NCI-H2081 (cell line): Measurements from ENCODE around the gene AKAP6.

Source experiments
- DNase-seq, 2 experiments: peaks; one replicate each; lab custom pipeline; 2025; lab: John Stamatoyannopoulos, UW

Gene AKAP6

DNA sequence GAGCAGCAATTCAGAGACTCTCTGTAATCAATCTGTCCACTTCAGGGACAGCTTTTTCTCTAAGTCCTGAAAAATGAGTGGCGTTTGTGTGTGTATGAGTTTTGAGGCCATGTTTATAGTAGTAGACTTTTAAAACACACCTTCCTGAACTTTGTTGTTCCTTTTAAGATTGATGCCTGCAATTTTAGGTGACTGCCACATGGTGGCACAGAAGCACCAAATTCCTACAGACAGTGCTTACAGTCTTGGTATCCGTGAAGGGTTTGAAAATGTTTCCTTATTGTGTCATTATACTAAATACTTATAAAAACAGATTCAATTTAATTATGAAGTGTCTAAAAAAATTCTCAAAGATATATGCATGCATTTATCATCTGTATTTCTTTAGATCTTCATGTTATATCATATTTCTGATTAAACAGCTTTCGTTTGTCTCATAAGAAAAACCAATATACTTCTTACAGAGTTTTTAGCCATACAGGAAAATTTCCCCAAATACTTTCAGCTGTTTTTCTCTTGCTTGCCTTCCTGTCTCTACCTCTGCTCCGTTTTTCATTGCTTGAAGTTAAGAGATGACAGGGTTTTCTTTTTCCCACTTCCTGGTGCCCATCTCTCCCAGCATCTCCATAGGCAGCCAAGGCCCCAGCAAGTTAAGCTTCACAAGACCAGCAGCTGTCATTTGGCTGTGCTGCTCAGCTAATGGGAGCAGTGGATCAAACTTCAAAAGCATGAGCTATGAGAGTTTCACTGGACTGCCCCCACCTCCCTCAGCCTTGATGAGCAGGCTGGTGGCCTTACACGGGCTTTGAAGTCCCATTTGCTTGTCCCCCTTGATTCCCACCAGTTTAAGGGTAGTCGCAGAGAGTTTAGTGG lies 259.6 kb downstream of the AKAP6 start:
- peak; percentile 21 to 40 for DNase-seq

DNA sequence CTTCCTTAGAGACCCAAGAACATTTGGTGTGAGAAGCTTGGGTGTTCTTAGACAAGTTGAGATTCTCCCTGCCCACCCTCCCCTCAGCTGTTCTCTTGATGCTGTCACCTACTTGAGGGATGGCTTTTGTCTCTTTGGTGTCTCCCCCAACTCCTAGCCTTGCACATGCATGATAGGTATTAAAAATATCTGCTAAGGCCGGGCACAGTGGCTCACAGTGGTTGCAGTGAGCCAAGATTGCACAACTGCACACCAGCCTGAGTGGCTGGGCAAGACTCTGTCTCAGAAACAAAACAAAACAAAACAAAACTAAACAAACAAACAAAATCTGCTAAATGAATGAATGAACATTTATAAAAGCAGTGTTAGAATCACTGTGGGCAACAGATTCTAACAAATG lies 261.1 kb downstream of the AKAP6 start:
- DNase-seq = no peak

- no peak for DNase-seq
Observed at GRCh38 chr14:32593290-32593942, 264.3 kb downstream of the AKAP6 start.

GRCh38 chr14:32594766-32595165 lies 265.7 kb downstream of the AKAP6 start:
- no peak for DNase-seq

- DNase-seq = no peak
Observed at GRCh38 chr14:32595497-32595896, 266.4 kb downstream of the AKAP6 start.

DNA sequence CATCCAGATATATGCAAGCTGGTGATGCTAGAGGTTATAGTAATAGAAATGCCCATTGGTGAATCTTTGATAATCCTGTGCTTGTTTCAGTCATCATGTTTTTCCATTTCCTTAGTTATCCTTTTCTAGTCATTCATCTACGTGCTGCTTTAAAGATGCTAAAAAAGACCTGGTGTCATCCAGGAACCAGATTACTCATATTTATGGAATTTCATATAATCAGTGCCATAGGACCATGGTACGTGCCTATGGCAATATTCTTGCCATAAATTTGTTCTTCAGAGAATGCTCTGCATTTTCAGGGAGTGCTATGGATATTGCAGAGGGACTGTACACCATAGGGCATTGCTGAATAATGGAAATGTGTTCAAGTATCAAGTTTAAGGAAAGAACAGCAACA lies 267.3 kb downstream of the AKAP6 start:
- DNase-seq = no peak

- no peak for DNase-seq
Observed at GRCh38 chr14:32597771-32598170, 268.7 kb downstream of the AKAP6 start.

GRCh38 chr14:32601069-32601468 lies 272.0 kb downstream of the AKAP6 start:
- peak in 1 of 2 experiments; percentile 15 for DNase-seq

DNA sequence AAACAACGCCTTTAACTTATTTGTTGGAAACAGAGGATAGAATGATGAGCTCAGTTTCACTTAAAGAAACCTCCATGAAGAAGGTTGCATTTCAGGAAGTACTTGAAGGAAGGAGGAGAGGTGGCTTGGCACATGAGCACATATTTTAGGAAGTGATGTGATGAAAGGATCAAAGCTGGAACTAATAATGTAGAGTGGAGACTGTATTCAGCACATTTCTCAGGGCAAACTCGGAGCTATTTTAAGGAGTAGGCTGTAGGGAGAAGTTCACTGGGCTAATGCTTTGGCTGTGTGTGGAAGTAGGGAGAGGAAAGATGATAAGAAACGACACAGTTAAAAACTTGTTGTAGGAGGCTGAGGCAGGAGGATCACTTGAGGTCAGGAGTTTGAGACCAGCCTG lies 272.8 kb downstream of the AKAP6 start:
- DNase-seq = no peak

- no peak for DNase-seq
Observed at GRCh38 chr14:32602699-32603098, 273.6 kb downstream of the AKAP6 start.

DNA sequence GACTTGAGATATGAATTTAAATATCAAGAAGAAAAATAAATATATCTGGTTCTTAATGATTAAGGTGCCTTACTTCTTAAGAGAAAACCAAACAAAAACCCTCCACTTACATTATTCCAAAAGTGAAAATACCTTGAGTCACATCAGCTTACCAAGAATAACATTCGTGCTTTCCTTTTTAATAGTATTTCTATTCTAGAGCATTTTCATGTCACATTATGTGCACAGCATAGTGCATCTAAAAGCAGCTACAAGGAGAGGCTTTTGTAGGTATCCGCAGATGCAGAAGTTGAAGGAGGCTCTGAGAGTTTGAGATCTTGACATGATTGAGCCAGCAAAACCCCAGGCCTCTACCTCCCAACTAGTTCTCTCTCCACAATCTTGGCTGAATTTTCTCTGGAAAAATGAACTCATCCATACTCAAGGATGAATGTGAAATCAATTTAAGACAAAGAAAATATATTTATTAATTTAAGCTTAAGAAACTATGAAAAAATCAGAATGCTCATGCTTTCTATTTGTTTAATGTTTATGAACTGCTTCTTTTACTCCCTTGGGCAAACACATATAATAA lies 275.0 kb downstream of the AKAP6 start:
- no peak for DNase-seq

DNA sequence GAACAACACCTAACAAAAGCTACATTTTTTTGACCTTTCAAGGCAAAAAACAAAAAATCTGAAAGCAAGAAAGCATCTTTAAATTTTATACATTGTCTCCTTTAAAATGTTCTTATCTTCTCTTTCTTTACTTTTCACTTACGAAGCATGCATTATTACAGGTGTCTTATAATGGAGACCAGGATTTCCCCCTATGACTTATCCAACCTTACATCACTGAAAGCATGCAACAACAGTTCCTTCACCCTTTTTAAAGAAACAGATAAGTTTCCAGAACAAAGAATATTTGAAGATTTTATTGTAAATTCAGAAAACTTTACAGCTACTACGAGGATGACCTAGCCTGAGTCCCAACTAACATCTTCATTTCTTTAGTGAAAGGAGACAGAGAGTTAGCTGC lies 277.2 kb downstream of the AKAP6 start:
- no peak for DNase-seq

GRCh38 chr14:32607399-32607798 lies 278.3 kb downstream of the AKAP6 start:
- DNase-seq = no peak

DNA sequence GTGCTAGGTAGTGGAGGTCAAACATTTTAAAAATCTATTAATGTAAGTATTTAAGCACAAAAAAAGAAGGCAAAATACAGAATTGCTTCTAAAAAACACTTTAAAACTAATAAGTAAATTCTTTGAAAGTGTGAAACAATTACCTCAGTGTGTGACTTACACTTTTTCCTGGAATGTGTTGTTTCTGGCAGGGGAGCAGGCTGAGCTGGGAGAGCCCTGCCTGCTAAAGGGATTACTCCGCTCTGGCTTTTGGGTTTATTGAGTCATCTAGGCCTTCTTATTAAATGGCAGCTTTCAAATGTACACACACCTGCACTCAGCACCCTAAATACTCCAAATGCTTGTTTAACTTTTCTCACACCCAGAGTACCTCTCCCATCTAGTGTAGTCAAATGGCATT lies 279.8 kb downstream of the AKAP6 start:
- no peak for DNase-seq

DNA sequence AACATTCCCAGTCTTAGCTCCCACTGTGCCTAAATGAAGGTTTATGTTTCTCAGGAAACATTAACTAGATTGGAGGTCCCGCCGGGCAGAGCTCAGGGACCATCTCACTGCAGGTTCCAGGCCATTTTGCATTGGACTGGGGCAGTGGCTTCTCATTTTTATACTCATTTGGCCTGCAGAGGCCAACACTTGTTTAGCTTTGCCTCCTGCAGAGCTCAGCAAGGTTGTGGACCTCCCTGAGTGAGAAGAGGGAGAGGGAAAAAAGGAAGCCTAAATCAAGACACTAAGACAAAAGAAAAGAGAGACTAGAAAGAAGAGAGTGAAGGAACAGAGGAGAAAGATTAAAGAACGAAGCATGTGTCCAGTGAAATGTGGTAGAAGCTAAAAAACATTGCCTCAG lies 280.3 kb downstream of the AKAP6 start:
- no peak for DNase-seq

DNA sequence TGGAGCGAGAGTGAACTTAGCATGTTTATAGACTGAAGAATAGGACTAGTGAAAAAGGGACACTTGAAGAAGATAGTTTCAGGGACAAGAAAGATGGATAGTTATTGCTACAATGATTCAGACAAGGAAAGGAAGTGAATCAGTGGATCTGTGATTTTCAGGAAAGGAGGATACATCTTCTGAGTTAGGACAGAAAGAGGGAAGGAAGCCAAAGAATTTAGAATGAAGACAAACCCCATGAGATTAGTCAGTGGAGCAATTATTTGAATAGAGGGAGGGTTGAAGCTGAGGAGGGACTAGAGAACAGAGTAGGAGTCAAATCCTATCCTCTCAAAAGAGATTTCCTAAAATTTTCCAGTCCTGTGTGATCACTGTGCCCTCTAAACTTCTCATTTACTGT lies 282.7 kb downstream of the AKAP6 start:
- no peak for DNase-seq

DNA sequence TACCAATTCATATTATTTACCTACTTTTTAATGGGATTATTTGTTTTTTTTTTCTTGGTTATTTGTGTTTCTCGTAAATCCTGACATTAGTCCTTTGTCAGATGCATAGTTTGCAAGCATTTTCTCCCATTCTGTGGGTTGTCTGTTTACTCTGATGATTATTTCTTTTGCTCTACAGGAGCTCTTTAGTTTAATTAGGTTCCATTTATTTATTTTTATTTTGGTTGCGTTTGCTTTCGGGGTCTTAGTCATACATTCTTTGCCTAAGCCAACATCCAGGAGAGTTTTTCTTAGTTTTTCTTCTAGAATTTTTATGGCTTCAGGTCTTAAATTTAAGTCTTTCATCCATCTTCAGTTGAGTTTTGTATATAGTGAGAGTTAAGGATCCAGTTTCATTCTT lies 289.9 kb downstream of the AKAP6 start:
- no peak for DNase-seq

GRCh38 chr14:32620303-32620702 lies 291.2 kb downstream of the AKAP6 start:
- DNase-seq = no peak

GRCh38 chr14:32620724-32621123 lies 291.6 kb downstream of the AKAP6 start:
- DNase-seq = no peak

- no peak for DNase-seq
Observed at GRCh38 chr14:32621585-32621984, 292.5 kb downstream of the AKAP6 start.

DNA sequence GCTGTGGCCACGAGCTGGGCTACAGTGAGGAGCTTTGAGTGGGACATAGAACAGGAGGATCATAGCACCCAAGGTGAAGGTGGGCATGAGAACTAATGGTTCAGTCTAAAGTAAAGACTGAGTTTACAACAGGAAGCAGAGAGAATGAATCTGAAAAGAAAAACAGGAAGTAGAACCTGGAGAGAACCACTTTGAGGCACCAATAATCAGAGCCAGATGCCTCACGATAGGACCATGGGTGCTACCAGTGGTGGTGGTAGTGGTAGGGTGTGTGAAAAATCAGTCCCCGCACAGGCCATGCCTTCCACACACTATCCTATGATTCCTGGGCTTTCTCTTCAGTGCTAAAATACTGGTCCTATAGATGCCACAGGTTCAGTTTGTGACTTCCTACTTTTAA lies 293.6 kb downstream of the AKAP6 start:
- no peak for DNase-seq

GRCh38 chr14:32623300-32624093 lies 294.4 kb downstream of the AKAP6 start:
- no peak for DNase-seq
